AG04449 (cell line): ENCODE data around the gene DAB1.

Source experiments
- CTCF ChIA-PET: fragments of 350-600 bp; formaldehyde crosslinking; extraction: SDS; loops from one replicate; lab custom pipeline; 2021; ENCODE audit warnings: antibody characterized with exemption; lab: Yijun Ruan, JAX
- POLR2A ChIA-PET: fragments of 400-600, 350-600 bp; formaldehyde crosslinking; extraction: SDS; loops from one replicate; lab custom pipeline; 2020; ENCODE audit warnings: antibody characterized with exemption, inconsistent platforms; lab: Yijun Ruan, JAX
- DNase-seq: peaks from one replicate; pipeline ENCODE4 v3.0.0-alpha.2; 2010; ENCODE audit warnings: low read depth, low spot score
- H3K4me3 ChIP-seq: 2 replicates; pipeline ENCODE4 v1.5.1; 2011; ENCODE audit warnings: low read depth, mild to moderate bottlenecking, control low read depth, low read length
- TF ChIP-seq, protein P1 (sequence below): IDR thresholded peaks from one replicate; pipeline ENCODE4 v1.5.1; 2011; ENCODE audit warnings: mild to moderate bottlenecking, moderate library complexity, low read length, control low read depth, inconsistent platforms; ENCODE audit not compliant: insufficient read depth; ENCODE audit errors: missing control alignments

The DAB1 gene

DNA sequence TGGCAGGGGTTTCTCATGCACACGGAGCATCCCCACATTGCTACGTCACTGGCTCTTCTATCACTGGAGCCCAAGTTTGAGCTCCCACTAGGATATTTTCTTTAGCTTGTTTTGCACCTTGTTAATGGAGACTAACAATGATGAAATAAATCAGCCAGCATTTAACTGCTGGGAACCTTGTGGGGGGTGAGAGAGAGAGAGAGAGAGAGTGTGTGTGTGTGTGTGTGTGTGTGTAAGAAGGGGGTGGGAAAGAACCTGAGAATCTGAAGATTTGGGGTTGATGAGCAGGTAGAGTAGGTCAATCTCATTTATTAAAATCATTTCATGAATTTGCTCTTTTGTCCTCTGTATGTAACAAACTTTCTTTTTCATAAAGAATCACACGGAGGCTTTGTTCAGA lies 458.7 kb downstream of the DAB1 start:
- ChIA-PET CTCF (interaction anchor here (1.8 to 1.9 kb wide), 2 partner anchors 14 to 134 kb away, joined by 4 to 10 read pairs; no protein-coding TSS in a partner anchor), POLR2A (no interaction called here)
- DNase-seq: no peak
- TF ChIP-seq, protein P1, sequence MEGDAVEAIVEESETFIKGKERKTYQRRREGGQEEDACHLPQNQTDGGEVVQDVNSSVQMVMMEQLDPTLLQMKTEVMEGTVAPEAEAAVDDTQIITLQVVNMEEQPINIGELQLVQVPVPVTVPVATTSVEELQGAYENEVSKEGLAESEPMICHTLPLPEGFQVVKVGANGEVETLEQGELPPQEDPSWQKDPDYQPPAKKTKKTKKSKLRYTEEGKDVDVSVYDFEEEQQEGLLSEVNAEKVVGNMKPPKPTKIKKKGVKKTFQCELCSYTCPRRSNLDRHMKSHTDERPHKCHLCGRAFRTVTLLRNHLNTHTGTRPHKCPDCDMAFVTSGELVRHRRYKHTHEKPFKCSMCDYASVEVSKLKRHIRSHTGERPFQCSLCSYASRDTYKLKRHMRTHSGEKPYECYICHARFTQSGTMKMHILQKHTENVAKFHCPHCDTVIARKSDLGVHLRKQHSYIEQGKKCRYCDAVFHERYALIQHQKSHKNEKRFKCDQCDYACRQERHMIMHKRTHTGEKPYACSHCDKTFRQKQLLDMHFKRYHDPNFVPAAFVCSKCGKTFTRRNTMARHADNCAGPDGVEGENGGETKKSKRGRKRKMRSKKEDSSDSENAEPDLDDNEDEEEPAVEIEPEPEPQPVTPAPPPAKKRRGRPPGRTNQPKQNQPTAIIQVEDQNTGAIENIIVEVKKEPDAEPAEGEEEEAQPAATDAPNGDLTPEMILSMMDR: no peak
- no peak overlapping the region for H3K4me3 ChIP-seq

DNA sequence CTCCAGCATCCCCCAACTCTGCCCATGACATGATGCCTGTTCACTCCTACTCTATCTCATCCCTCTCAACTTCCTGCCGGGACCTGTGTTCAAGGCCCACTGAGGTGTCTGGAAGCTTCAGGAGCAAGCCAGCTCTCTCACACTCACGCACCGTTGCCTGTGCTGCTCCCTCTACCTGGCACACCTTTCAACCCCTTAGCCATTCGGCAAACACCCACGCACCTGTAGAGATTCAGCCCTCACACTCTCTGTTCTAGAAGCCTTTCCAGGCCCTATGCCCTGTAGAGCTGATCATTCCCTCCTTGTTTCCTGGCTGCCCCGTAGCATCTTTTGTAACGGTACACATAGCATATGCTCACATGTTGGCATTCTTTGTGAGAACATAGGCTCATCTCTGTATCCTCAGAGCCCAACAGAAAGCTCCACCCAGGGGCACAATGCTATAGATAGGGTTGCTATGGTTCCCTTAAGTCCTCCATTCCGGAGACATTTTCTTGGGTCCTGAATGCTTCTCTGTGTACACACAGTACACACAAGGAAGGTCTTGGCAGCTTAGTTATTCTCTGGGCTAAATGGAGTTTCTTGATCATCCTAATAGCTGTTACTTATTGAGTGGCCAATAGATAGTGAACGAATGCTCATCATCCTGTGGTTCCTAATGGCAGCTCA lies 459.4 kb downstream of the DAB1 start:
- no peak for DNase-seq
- TF ChIP-seq, protein P1: no peak
- ChIA-PET POLR2A (no interaction called here), CTCF (no interaction called here)
- H3K4me3 ChIP-seq: no peak overlapping the region

DNA sequence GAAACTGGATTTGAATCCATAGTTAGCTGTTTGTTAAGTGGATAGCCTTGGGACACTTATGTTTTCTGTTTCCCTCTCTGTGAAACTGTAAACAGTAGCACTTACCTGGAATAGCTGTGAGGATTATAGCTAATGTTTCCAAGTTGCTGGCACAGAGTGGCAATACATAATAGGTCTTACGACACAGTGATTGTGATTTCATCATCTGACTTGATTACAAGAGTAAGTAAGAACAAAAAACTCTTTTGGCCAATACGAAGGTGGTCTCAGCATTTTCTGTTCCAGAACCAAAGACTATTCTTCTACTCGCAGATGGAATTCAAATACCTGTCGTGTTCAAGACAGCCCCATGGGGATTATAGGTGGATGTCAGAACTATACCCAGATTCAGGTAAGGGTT lies 460.2 kb downstream of the DAB1 start:
- ChIA-PET CTCF (interaction anchor here (1.0 kb wide), 1 partner anchor 30 kb away, joined by 3 read pairs; no protein-coding TSS in a partner anchor), POLR2A (no interaction called here)
- no peak overlapping the region for H3K4me3 ChIP-seq
- no peak for DNase-seq
- TF ChIP-seq, protein P1: no peak

DNA sequence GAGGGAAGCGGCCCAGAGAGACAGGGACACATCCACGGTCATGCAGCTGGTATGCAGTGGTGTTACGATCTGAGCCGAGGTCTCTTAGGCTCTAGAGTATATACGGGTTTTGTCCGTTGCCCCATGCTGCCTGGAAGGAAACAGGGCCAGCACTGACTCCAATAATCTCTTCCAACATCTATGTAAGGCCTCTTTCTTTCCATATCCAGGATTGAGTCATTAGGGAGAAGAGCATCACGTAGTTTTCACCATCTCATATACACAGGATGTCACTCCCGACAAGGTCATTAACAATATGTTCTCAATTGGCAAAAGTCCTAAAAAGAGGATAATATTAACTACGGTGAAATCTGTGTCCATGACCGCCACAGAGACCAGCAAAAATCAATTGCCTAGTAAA lies 462.4 kb downstream of the DAB1 start:
- no peak for DNase-seq
- TF ChIP-seq, protein P1: no peak
- ChIA-PET CTCF (no interaction called here), POLR2A (no interaction called here)
- no peak overlapping the region for H3K4me3 ChIP-seq

DNA sequence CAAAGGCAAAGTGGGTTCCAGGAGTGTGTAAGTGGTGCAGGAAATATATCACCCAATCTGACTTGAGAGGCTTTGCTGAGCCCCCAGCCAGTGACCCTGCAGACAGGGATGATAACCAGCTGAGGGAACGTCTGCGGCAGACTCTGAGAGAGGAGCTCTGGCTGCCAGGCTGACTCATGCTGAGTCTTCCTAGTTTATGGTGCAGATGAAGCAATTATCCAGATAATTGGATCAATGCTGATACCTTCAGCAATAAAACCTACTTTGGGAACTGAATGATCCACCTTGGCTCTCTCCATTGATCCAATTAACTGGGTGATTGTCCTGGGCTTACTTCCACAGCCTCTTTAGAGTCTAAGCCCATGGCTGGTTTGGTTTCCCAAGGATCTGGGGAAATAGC lies 465.3 kb downstream of the DAB1 start:
- no peak overlapping the region for H3K4me3 ChIP-seq
- ChIA-PET POLR2A (no interaction called here), CTCF (no interaction called here)
- no peak for DNase-seq
- TF ChIP-seq, protein P1: no peak

DNA sequence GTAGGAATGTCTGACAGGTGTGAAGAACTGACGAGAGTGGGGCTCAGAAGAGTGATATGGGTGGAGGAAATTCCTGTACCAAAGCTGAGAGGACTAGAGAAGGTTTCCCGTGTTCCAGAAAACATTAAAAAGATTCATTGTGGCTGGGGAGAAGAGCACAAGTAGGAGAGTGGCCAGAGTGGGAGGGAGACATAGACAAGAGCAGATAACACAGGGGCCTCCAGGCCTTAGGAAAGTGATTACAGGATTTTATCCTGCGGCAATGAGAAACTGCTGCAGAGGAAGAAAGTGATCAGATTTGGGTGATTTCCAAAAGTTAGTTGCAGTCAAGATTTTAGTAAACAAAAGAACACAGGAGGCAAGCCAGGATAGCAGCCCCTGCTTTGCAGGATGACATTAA lies 465.9 kb downstream of the DAB1 start:
- H3K4me3 ChIP-seq: no peak overlapping the region
- ChIA-PET POLR2A (no interaction called here), CTCF (no interaction called here)
- TF ChIP-seq, protein P1: no peak
- DNase-seq: no peak
